HepG2 (cell line): Measurements from ENCODE around the gene DIAPH3. TPM values are rescaled to one million over a fixed set of nuclear protein-coding genes. Genes with fewer than 3 reads are reported as not detected.

Source experiments
- CEBPB ChIP-seq: IDR thresholded peaks from 2 replicates; pipeline ENCODE4 v1.6.1; 2011; ENCODE audit warnings: low read depth, low read length, improper control_type of control experiment, borderline replicate concordance
- CEBPG ChIP-seq: IDR thresholded peaks from 2 replicates; pipeline ENCODE4 v1.6.1; 2016
- FOSL1 ChIP-seq: sonication (generic); formaldehyde crosslinking; IDR thresholded peaks from 2 replicates; pipeline ENCODE4 v1.9.0; 2021; ENCODE audit warnings: missing genetic modification reagents, borderline replicate concordance
- MAFF ChIP-seq: IDR thresholded peaks from 2 replicates; pipeline ENCODE4 v1.6.1; 2011; ENCODE audit warnings: low read depth, low read length, improper control_type of control experiment
- MAFK ChIP-seq, 2 experiments: IDR thresholded peaks in 1 of 2; conservative IDR thresholded peaks in 1 of 2; 2 replicates each; pipeline ENCODE4 v1.6.1; 2011; ENCODE audit warnings: improper control_type of control experiment in 2 of 2, low read length in 2 of 2
- ZMYM2 ChIP-seq: sonication (generic); formaldehyde crosslinking; IDR thresholded peaks from 2 replicates; pipeline ENCODE4 v1.8.0; 2022; ENCODE audit warnings: mild to moderate bottlenecking, missing genetic modification reagents
- ZNF496 ChIP-seq: sonication (generic); formaldehyde crosslinking; IDR thresholded peaks from 2 replicates; pipeline ENCODE4 v1.8.1; 2023; ENCODE audit warnings: mild to moderate bottlenecking, moderate library complexity, missing genetic modification reagents; ENCODE audit not compliant: insufficient replicate concordance
- ZNF547 ChIP-seq: sonication (generic); formaldehyde crosslinking; IDR thresholded peaks from 2 replicates; pipeline ENCODE4 v1.5.1; 2020; ENCODE audit warnings: mild to moderate bottlenecking, missing genetic modification reagents
- ZNF790 ChIP-seq: sonication (generic); formaldehyde crosslinking; IDR thresholded peaks from 2 replicates; pipeline ENCODE4 v1.8.0; 2022; ENCODE audit warnings: missing genetic modification reagents, mild to moderate bottlenecking, borderline replicate concordance
- ZSCAN22 ChIP-seq: sonication (generic); formaldehyde crosslinking; IDR thresholded peaks from 2 replicates; pipeline ENCODE4 v1.4.0; 2020; ENCODE audit warnings: mild to moderate bottlenecking, missing genetic modification reagents
- polyA plus RNA-seq, 8 experiments: library from polyadenylated mRNA; depleted of rRNA in 3 of 8; stranded (reverse) in 7 of 8; unstranded in 1 of 8; fragments of >200 nt; fragmentation: Illumina TruSeq in 4 of 8; extraction: Trizol in 4 of 8; gene quantifications; 2 replicates each; pipeline versions ENCODE4 v1.2.1 to v1.2.3, GENCODE V29; 2011 to 2016; ENCODE audit warnings: low read depth in 4 of 8, missing spikeins in 1 of 8, mixed read lengths in 1 of 8; ENCODE audit not compliant: insufficient read depth in 1 of 8
- total RNA-seq, 5 experiments: library from RNA; depleted of rRNA; stranded (reverse); fragments of >200 nt; fragmentation: Illumina TruSeq; extraction: Trizol; gene quantifications; 2 replicates each; pipeline ENCODE4 v1.2.3, GENCODE V29; 2016; ENCODE audit warnings: low read depth in 1 of 5
- TF ChIP-seq, protein P1 (sequence below): IDR thresholded peaks from 2 replicates; pipeline ENCODE4 v1.6.1; 2018; ENCODE audit warnings: missing genetic modification reagents
- TF ChIP-seq, protein P2 (sequence below): sonication (generic); formaldehyde crosslinking; conservative IDR thresholded peaks from 2 replicates; pipeline ENCODE4 v1.4.0; 2020; ENCODE audit warnings: missing genetic modification reagents
- TF ChIP-seq, protein P3 (sequence below): sonication (generic); formaldehyde crosslinking; IDR thresholded peaks from 2 replicates; pipeline ENCODE4 v1.4.0; 2020; ENCODE audit warnings: missing genetic modification reagents, mild to moderate bottlenecking, borderline replicate concordance
- TF ChIP-seq, protein P4 (sequence below): IDR thresholded peaks from 2 replicates; pipeline ENCODE4 v1.6.1; 2016; ENCODE audit warnings: low read depth

DIAPH3 gene
- total and polyA plus RNA-seq, 2 of the 13 experiments (the other 11 are each of a cell fraction or from before 2014, with no cell fraction given) = 4.0 to 9.3 TPM

DNA sequence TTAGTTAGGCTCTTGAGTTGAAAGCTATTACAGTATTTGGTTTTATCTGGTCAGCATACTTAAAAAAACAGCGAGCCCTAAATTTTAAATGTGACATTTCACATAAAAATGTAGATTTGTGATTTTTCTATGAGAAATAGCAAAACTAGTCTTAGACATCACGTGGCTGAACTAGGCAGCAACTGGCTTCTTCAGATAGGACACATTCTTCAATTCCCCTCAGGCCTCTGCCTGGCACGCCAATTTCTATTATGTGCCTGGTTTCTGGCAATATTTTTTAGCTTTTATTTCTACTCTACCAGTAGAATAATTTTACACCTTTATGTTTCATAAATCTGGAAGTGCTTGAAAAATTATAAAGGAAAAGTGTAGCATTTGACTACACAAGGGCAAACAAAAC, 433.7 kb downstream of the DIAPH3 start (continued):
- TF ChIP-seq ZNF496 (CRISPR knock-in tag) (no peak), CEBPB (no peak), MAFK (conservative IDR thresholded peaks at IDR 0.05 in 1 of 2, IDR thresholded peaks at IDR 0.05 in 1 of 2; ENCODE audit: low read length in 2 of 2) (no peak), FOSL1 (CRISPR knock-in tag) (no peak), CEBPG (CRISPR knock-in tag) (no peak), ZNF547 (CRISPR knock-in tag) (no peak), ZSCAN22 (CRISPR knock-in tag) (no peak), ZNF790 (CRISPR knock-in tag) (no peak), MAFF (no peak), ZMYM2 (CRISPR knock-in tag) (no peak)
- TF ChIP-seq, protein P1, sequence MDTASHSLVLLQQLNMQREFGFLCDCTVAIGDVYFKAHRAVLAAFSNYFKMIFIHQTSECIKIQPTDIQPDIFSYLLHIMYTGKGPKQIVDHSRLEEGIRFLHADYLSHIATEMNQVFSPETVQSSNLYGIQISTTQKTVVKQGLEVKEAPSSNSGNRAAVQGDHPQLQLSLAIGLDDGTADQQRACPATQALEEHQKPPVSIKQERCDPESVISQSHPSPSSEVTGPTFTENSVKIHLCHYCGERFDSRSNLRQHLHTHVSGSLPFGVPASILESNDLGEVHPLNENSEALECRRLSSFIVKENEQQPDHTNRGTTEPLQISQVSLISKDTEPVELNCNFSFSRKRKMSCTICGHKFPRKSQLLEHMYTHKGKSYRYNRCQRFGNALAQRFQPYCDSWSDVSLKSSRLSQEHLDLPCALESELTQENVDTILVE (CRISPR knock-in tag) = no peak
- TF ChIP-seq, protein P2, sequence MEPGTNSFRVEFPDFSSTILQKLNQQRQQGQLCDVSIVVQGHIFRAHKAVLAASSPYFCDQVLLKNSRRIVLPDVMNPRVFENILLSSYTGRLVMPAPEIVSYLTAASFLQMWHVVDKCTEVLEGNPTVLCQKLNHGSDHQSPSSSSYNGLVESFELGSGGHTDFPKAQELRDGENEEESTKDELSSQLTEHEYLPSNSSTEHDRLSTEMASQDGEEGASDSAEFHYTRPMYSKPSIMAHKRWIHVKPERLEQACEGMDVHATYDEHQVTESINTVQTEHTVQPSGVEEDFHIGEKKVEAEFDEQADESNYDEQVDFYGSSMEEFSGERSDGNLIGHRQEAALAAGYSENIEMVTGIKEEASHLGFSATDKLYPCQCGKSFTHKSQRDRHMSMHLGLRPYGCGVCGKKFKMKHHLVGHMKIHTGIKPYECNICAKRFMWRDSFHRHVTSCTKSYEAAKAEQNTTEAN (CRISPR knock-in tag) = no peak
- TF ChIP-seq, protein P3, sequence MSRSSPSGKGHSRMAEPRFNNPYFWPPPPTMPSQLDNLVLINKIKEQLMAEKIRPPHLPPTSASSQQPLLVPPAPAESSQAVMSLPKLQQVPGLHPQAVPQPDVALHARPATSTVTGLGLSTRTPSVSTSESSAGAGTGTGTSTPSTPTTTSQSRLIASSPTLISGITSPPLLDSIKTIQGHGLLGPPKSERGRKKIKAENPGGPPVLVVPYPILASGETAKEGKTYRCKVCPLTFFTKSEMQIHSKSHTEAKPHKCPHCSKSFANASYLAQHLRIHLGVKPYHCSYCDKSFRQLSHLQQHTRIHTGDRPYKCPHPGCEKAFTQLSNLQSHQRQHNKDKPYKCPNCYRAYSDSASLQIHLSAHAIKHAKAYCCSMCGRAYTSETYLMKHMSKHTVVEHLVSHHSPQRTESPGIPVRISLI (CRISPR knock-in tag) = no peak
- TF ChIP-seq, protein P4, sequence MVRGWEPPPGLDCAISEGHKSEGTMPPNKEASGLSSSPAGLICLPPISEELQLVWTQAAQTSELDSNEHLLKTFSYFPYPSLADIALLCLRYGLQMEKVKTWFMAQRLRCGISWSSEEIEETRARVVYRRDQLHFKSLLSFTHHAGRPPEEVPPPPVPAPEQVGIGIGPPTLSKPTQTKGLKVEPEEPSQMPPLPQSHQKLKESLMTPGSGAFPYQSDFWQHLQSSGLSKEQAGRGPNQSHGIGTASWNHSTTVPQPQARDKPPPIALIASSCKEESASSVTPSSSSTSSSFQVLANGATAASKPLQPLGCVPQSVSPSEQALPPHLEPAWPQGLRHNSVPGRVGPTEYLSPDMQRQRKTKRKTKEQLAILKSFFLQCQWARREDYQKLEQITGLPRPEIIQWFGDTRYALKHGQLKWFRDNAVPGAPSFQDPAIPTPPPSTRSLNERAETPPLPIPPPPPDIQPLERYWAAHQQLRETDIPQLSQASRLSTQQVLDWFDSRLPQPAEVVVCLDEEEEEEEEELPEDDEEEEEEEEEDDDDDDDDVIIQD (CRISPR knock-in tag) = no peak
